Left renal cortex interstitium (tissue), 4 donors: Measurements from ENCODE around the gene RASSF4. TPM values are rescaled to one million over a fixed set of nuclear protein-coding genes. Genes with fewer than 3 reads are reported as not detected.
"Not testable (repeated sequence)": the region's sequence is repeated elsewhere in the genome, so short reads cannot be mapped to it uniquely, and the experiment has no call there.

Experiments
- DNase-seq, 4 donors: peaks; one replicate each; pipeline ENCODE4 v3.0.0-alpha.2; 2013; ENCODE audit warnings: low read depth in 4 of 4, low spot score in 2 of 4, missing footprints in 1 of 4
- polyA plus RNA-seq, 4 donors: library from polyadenylated mRNA; unstranded; fragments of 120-200 nt; gene quantifications; one replicate each; pipeline ENCODE4 v1.2.1, GENCODE V29; 2013; ENCODE audit not compliant: insufficient read length in 4 of 4

Gene RASSF4
- polyA plus RNA-seq, 4 donors = 23.2 to 43.6 (median 29.7) TPM

DNA sequence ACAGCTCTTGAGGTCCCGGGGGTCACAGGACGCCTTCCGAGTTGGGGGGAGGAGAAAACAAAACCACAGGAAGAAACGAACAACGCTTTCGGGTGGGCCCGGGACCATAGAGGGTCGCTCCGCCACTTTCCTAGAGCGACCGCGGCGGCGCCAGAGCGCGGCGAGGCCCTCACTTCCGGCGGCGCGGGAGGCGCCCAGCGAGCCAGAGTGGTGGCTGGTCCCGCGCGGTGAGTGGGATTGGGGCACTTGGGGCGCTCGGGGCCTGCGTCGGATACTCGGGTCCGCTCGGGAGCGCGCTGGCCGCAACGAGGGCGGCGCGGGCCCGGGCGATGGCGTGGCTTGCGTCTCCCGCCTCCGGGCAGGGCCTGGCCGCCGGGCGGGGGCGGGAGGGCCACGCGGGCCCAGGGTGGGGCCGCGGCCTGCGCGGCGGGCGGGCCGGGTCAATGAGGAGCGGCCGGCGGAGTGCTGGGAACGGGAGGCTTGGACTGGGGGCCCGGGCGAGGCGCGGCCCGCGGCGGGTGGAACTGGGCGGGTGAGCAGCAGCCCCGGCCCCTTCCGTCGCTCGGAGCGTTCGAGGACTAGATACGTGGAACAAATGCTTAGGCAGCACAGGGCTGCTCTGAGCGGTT, 41.3 kb downstream of the RASSF4 start, which contains the start of gene ZNF22:
ZNF22 (plus strand) TSS at position 172 of the 629 bp plus-strand sequence. CDS start 2,446 bp downstream, outside the sequence.
- peak in 3 of 4 donors; percentile 70 to 78 (median 77) for DNase-seq

DNA sequence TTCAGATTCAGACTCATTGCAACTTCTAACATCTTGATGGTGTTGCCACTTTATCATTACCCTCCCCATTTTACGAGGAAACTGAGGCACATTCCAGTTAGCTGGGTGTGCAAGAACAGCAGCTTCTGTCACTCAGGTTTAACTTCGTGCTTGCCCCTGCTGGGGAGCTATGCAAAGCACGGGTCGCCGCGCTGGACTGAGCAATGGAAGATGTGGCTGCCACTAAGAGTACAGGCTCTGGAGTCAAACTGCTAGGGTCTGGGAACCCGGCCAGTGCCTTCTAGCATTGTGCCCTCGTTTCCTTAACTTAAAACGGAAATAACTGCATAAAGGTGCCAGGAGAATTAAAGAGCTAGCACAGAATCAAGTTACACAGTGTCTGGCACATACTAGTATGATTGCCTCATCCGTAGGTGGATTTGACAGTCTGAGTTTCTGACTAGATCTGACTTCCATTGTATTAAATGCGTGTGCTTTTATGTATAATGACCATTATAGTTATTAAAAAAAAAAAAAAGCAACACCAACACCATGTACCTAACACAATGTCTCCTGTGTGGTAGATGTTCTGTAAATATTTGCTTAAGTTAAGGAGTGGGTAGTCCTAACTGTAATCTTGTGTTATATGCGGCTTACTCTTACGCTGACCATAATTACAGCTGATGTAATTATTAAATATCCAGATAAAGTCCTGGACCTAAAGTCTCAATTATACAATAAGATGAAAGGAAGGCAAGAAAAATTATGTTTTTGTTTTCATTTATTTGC, 42.0 kb downstream of the RASSF4 start:
- peak in 2 of 4 donors; percentile 39 to 70 for DNase-seq

DNA sequence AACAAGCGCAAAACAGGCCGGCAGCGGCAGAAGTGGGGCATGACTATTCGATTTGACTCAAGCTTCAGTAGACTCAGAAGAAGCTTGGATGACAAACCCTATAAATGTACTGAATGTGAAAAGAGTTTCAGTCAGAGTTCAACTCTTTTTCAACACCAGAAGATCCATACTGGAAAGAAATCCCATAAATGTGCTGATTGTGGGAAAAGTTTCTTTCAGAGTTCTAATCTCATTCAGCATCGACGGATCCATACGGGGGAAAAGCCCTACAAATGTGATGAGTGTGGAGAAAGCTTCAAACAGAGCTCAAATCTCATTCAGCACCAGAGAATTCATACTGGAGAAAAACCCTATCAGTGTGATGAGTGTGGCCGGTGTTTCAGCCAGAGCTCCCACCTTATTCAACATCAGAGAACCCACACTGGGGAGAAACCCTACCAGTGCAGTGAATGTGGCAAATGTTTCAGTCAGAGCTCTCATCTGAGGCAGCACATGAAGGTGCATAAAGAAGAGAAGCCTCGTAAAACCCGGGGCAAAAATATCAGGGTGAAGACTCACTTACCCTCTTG, 43.9 kb downstream of the RASSF4 start:
- DNase-seq = no peak

DNA sequence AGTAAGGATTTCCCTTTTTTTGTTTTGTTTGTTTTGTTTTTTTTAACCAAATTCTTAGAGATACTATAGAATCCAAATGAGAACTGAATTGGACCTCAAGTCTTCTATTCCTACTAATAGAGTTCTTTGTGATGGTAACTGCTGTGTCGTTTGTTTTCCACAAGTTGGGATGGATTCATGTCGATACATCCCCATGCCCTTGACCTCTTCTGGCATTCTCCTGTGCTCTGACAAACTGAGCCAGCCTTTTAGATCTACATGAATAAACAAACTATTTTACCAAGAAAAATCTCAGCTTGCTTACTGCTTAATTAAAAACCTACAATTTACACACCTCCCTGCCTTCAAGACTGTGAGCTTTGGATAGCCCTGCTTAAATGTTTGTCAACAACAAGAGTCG, 45.1 kb downstream of the RASSF4 start:
- no peak for DNase-seq

DNA sequence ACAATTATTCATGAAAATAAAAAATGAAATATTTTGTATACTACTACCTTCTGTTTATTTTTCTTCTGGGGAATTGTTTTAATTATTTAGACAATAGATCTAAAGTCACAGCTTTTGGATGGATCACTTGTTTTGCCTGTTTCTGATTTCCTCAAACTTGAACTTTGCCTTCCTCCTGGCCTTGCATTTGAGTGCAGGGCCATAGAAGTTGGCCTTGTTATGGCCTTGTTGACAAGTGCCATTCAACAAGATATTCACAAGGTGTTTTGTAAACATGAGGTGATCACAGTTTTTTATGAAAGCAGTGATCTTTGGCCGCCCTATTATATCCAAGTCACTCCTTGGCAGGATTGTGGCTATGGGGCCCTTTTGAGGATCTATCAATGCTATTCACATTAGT, 45.7 kb downstream of the RASSF4 start:
- DNase-seq = no peak

DNA sequence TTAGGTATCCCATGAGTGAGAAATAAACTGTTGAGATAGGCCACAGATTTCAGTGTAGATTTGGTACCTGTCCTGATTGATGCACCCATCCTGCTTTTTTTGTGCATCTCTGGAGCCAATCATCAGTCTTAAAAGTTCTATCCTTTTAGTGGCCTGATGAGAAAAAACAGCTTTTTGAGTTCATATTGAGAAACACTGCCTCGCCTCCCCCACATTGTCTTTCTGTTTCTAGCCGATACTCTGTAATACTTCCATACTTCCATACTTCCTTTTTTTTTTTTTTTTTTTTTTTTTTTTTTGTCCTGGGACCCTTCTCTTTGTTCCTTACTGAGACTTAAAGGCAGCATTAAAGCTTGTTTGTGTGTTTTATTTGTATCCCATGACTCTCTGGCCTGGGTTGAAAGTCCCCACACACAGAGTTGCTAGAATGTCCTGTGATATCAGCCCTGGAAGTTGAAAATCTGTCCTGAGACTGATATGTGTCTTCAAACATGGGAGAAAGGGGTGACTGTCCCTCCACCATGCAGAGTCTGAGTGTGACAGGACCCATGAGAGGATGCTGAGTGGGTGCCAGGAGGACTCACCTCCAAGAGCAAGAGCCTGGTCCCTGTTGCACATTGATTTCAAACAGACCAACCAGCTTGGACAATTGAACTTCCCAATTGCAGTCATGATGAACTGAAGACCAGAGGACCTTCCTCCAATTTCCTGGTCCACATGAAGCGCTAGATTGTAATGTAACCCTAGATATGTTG, 46.9 kb downstream of the RASSF4 start:
- no peak for DNase-seq

DNA sequence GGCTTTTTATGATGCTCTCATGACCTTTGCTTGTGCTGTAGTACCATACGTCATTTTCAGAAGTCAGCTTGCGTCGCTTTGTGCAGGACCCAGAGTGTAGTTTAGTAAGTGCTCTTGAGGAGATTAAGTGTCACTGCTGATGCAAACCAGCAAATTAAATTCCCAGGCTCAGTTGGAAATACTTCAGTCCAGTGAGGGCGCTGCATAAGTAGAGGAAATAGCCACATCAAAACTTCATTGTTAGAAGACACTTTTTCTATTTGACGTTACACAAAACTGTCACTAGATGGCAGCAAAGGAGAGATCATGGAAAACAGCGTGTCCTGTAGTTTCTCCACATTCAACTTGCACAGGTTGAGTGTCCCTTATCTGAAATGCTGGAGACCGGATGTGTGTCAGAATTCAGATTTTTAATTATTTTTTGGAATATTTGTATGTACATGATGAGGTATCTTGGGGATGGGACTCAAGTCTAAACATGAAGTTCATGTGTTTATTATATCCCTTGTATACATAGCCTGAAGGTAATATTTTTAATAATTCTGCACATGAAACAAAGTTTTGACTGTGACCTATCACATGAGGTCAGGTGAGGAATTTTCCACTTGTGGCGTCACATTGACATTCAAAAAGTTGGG, 49.0 kb downstream of the RASSF4 start:
- peak in 3 of 4 donors; percentile 74 to 93 (median 78) for DNase-seq

DNA sequence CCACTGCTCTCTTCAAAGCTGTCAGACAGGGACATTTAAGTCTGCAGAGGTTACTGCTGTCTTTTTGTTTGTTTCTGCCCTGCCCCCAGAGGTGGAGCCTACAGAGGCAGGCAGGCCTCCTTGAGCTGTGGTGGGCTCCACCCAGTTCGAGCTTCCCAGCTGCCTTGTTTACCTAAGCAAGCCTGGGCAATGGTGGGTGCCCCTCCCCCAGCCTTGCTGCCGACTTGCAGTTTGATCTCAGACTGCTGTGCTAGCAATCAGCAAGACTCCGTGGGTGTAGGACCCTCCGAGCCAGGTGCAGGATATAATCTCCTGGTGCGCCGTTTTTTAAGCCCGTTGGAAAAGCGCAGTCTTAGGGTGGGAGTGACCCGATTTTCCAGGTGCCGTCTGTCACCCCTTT, 55.0 kb downstream of the RASSF4 start:
- DNase-seq = not testable (repeated sequence)

DNA sequence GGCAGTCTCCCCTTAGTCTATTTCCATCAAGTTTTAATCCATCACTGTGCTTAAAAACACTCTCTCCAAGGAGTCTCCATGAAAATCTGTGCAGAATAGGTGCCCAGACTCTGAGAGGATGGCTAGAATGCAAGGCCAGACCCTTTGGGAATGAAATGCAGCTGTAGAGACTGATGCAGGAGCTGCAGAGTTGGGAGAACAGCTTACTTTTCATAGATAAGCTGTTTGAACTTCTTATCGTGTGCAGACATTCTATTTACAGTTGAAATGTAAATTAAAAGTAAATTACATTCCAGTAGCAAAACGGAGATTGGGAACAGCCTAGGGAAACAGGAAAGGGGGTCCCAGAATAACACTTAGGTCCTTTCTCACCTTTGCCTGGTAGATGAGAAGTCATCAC, 56.0 kb downstream of the RASSF4 start:
- DNase-seq = no peak

DNA sequence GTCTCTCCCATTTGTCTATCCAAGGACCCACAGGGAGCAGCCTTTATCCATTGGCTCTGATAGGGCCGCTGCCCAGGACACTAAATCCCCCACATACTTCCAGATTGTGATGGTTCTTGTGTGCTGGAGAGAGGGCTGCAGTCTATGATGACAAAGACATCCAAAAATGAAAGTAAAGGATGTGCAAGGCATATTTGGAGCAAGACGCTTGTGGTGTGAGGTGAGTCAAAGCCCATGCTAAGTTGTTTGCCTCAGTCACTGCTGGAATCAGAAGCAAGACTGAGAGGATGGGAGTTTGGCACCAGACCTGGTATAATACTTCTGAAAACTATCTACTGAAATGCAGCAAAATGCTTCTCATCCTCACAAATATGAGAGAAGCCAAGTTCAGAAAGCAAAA, 63.8 kb downstream of the RASSF4 start:
- DNase-seq = no peak

DNA sequence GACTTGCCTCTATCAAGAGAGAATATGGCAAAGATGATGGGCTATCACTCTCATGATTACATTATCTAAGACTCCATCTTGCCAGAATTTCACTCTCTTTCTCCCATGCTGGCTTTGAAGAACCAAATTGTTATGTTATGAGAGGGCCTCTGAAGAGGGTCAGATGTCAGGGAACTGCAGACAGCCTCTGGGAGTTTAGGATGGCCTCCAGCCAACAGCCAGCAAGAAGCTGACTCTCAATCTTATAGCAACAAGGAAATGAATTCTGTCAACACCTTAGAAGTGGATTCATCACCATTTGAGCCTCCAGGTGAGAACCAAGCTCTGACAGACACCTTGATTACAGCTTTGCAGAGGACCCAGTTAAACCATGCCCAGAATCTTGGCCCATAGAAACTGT, 74.7 kb downstream of the RASSF4 start:
- DNase-seq = no peak

DNA sequence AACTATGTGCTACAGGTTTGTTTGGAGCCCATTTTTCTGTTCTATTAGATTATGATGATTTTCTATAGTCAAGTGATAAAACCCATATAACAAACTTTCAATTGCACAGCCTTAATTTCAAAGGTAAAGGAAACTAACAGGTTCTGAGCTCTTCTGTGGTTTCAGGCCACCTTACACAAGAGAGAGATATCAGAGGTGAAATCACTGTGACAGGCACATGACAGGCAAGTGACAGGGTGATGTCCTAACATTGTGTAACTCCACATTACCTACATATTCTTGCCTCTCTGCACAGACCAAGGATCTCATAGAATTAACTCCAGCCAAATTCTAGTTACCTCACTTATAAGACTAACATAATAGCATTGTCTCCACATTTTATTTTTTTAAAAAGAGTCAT, 76.1 kb downstream of the RASSF4 start:
- DNase-seq = no peak

DNA sequence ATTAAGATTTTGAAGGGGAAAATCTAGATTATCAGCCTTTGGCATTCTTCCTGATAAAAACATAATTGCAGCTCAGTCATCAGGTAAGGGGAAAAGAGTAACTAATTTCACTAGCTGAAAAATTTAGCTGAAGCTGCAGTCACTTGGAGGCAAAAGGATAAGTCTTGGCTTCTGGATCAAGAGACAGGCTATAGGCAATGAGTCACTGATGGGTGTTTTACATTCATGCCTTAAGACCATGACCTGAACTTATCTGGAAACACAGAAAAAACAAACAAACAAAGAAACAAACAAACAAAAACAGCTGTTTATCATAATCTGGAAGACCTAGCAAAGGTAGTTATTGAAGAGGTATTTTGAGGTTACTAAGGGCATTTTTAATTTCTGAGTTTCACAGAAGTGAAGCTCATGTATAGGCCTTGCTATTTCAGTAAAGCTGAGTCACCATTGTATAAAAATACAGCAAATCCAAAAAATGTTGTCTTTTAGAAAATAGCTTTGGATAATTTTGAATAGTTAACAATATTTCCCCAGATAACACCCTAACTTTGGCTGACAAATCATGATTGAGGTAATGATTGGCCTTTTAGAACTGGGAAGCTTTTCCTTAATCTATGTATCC, 81.4 kb downstream of the RASSF4 start:
- DNase-seq = no peak

DNA sequence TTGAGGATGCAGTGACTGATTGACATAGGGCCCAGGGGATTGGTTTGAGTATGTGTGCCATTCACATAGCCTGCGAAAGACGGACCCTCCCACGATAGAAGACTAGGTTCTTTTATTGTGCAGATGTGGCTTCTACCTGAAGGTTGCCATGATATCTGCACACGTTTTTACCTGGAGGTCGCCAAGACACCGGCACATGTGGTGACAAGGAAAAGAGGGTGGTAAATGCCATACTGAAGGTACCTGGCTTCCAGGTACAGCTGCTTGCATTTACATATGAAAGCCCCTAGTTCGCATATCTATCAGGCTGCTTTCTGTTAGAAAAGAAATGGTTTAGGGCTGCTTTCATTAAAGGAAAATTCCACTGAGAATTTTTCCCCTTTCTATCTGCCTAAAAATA, 84.7 kb downstream of the RASSF4 start:
- no peak for DNase-seq

Other genes with a start within 250 kb of the RASSF4 start
- gene TMEM72, start 48.5 kb upstream of the RASSF4 start, polyA plus RNA-seq = 10 to 100 TPM; 63.6 to 78.0 (median 70.6) TPM
- 10 to 100 TPM in 1 of 4 donors, 1 to 10 TPM in 3; 6.8 to 12.4 (median 7.1) TPM for gene DEPP1, start 19.0 kb downstream of the RASSF4 start, polyA plus RNA-seq
- 10 to 100 TPM; 73.7 to 97.9 (median 86.8) TPM for gene ZNF22, start 41.1 kb downstream of the RASSF4 start, polyA plus RNA-seq